Hematopoietic multipotent progenitor cell treated with erythropoietin and hydrocortisone succinate and interleukin-3 and kit ligand, for 6 days (in vitro differentiated cells): Measurements from ENCODE around the gene ATP1B2.
"Not testable (repeated sequence)": the region's sequence is repeated elsewhere in the genome, so short reads cannot be mapped to it uniquely, and the experiment has no call there.

Experiments used
- DNase-seq: peaks from one replicate; pipeline ENCODE4 v3.0.0-alpha.2; 2015

ATP1B2 gene

GRCh38 chr17:7636163-7636562 is 14.6 kb upstream of the ATP1B2 start:
- no peak for DNase-seq

GRCh38 chr17:7640783-7641182 is 9.9 kb upstream of the ATP1B2 start:
- DNase-seq, result no peak

GRCh38 chr17:7641635-7642034 is 9.1 kb upstream of the ATP1B2 start:
- not testable (repeated sequence) for DNase-seq

GRCh38 chr17:7644775-7645174 is 6.0 kb upstream of the ATP1B2 start:
- no peak for DNase-seq

GRCh38 chr17:7646457-7646856 is 4.3 kb upstream of the ATP1B2 start:
- no peak for DNase-seq

- DNase-seq, result no peak
Observed at GRCh38 chr17:7647018-7647417, 3.7 kb upstream of the ATP1B2 start.

GRCh38 chr17:7651097-7651664 is 455 bp downstream of the ATP1B2 start:
- DNase-seq, result no peak

GRCh38 chr17:7651665-7652387 is 1.1 kb downstream of the ATP1B2 start:
- no peak for DNase-seq

GRCh38 chr17:7652388-7653356 is 1.9 kb downstream of the ATP1B2 start:
- no peak for DNase-seq

GRCh38 chr17:7654832-7655540 is 4.3 kb downstream of the ATP1B2 start:
- DNase-seq, result no peak

GRCh38 chr17:7655541-7655840 is 4.8 kb downstream of the ATP1B2 start:
- DNase-seq, result no peak

- DNase-seq, result no peak
Observed at GRCh38 chr17:7656958-7657609, 6.4 kb downstream of the ATP1B2 start.

GRCh38 chr17:7667656-7668406 is 17.1 kb downstream of the ATP1B2 start:
- DNase-seq, result no peak

GRCh38 chr17:7668482-7668881 is 17.8 kb downstream of the ATP1B2 start:
- DNase-seq, result no peak

- peak; percentile 63 for DNase-seq
Observed at GRCh38 chr17:7673239-7673638, 22.5 kb downstream of the ATP1B2 start.

GRCh38 chr17:7674934-7675333 is 24.2 kb downstream of the ATP1B2 start:
- no peak for DNase-seq

- DNase-seq, result no peak
Observed at GRCh38 chr17:7676533-7676932, 25.8 kb downstream of the ATP1B2 start.

- no peak for DNase-seq
Observed at GRCh38 chr17:7677388-7678067, 26.8 kb downstream of the ATP1B2 start.

GRCh38 chr17:7684851-7685532 is 34.3 kb downstream of the ATP1B2 start:
- DNase-seq, result no peak

GRCh38 chr17:7685533-7686221 is 35.0 kb downstream of the ATP1B2 start:
- DNase-seq, result peak; percentile 95
